HepG2 (cell line): ENCODE results near the gene KRTAP20-1. TPM values are rescaled to one million over a fixed set of nuclear protein-coding genes. Genes with fewer than 3 reads are reported as not detected.

Experiments used
- ATAC-seq: fragments of 200-7000 bp; cut with Tn5 transposase; 3 replicates; pipeline ENCODE4 v1.9.1; 2020; ENCODE audit warnings: mild to moderate bottlenecking, moderate library complexity
- BruUV-seq: library from RNA; stranded (reverse); fragments of 400-500 nt; replicated peaks from 2 replicates; lab custom pipeline; 2021; lab: Mats Ljungman, UMichigan
- CTCF ChIA-PET: fragments of 300-600 bp; formaldehyde crosslinking; extraction: SDS; loops from one replicate; lab custom pipeline; 2021; ENCODE audit warnings: low total read pairs, inconsistent platforms, low intra/inter-chr PET ratio; lab: Yijun Ruan, JAX
- POLR2A ChIA-PET: fragments of 350-600 bp; sonication (Branson Sonifier 250); formaldehyde crosslinking; loops from one replicate; lab custom pipeline; 2020; ENCODE audit warnings: antibody characterized with exemption, inconsistent platforms; lab: Yijun Ruan, JAX
- DNase-seq: peaks from one replicate; pipeline ENCODE4 v3.0.0-alpha.2; 2015; ENCODE audit warnings: low spot score
- FAIRE-seq: peaks from 3 replicates; lab custom pipeline; 2011; peaks lifted over from hg19 to GRCh38; lab: Jason Lieb, UNC
- H2AFZ ChIP-seq: one replicate; pipeline ENCODE4 v1.6.1; 2011; ENCODE audit warnings: low read length, inconsistent platforms
- H3K27ac ChIP-seq: fragments of 300-600 bp; 3 replicates; pipeline ENCODE4 v1.8.0; 2011; ENCODE audit warnings: mixed run types, mild to moderate bottlenecking, mixed read lengths, low read length, inconsistent platforms; ENCODE audit not compliant: insufficient read depth; ENCODE audit errors: extremely low read length
- H3K27me3 ChIP-seq, 2 experiments: fragments of 200-600 bp in 1 of 2; 2 replicates in 1 of 2; 3 replicates in 1 of 2; pipeline versions ENCODE4 v1.6.0 to v1.8.0; 2011; ENCODE audit warnings: low read length in 2 of 2, mild to moderate bottlenecking in 2 of 2, moderate library complexity in 2 of 2, inconsistent platforms in 1 of 2; ENCODE audit not compliant: insufficient read depth in 2 of 2, control insufficient read depth in 1 of 2
- H3K36me3 ChIP-seq, 2 experiments: fragments of 200-600 bp in 1 of 2; replicated peaks in 1 of 2; 2 replicates in 1 of 2; 3 replicates in 1 of 2; pipeline versions ENCODE4 v1.5.1 to v1.8.0; 2011; ENCODE audit warnings: low read length in 2 of 2, inconsistent platforms in 1 of 2; ENCODE audit not compliant: insufficient read depth in 2 of 2, control insufficient read depth in 1 of 2
- H3K4me1 ChIP-seq: 2 replicates; pipeline ENCODE4 v1.5.1; 2012; ENCODE audit warnings: low read length, inconsistent platforms; ENCODE audit not compliant: insufficient read depth
- H3K4me2 ChIP-seq: 2 replicates; pipeline ENCODE4 v1.6.0; 2011; ENCODE audit warnings: low read depth, low read length, inconsistent platforms
- H3K4me3 ChIP-seq, 3 experiments: fragments of 200-600 bp in 1 of 3; sonication (generic), shearing (Covaris generic) in 1 of 3; replicated peaks in 1 of 3; 2 replicates each; pipeline ENCODE4 v1.5.1; 2011 to 2016; ENCODE audit warnings: low read length in 3 of 3, inconsistent platforms in 2 of 3, low read depth in 2 of 3, mild to moderate bottlenecking in 2 of 3, control low read depth in 1 of 3, mixed read lengths in 1 of 3; ENCODE audit not compliant: insufficient read depth in 1 of 3
- H3K79me2 ChIP-seq: one replicate; pipeline ENCODE4 v1.6.1; 2011; ENCODE audit warnings: low read length, inconsistent platforms; ENCODE audit not compliant: insufficient read depth
- H3K9ac ChIP-seq: 2 replicates; pipeline ENCODE4 v1.6.0; 2011; ENCODE audit warnings: mild to moderate bottlenecking, low read depth, low read length, inconsistent platforms; ENCODE audit not compliant: insufficient read depth
- H3K9me3 ChIP-seq: 2 replicates; pipeline ENCODE4 v1.5.1; 2012; ENCODE audit warnings: mild to moderate bottlenecking, low read length
- H4K20me1 ChIP-seq: 2 replicates; pipeline ENCODE4 v1.6.0; 2011; ENCODE audit warnings: inconsistent platforms, mild to moderate bottlenecking, low read length, moderate library complexity; ENCODE audit not compliant: insufficient read depth
- CHCHD3 ChIP-seq: sonication (generic); formaldehyde crosslinking; IDR thresholded peaks from 2 replicates; pipeline ENCODE4 v1.8.0; 2022; ENCODE audit warnings: mild to moderate bottlenecking, missing genetic modification reagents, moderate library complexity
- HMG20A ChIP-seq: IDR thresholded peaks from 2 replicates; pipeline ENCODE4 v1.6.1; 2016; ENCODE audit warnings: borderline replicate concordance
- MTF1 ChIP-seq: sonication (generic); formaldehyde crosslinking; IDR thresholded peaks from 2 replicates; pipeline ENCODE4 v1.5.0; 2020; ENCODE audit warnings: missing genetic modification reagents
- ZFY ChIP-seq: sonication (generic); formaldehyde crosslinking; IDR thresholded peaks from 2 replicates; pipeline ENCODE4 v1.4.0; 2020; ENCODE audit warnings: missing genetic modification reagents
- ZNF121 ChIP-seq: sonication (generic); formaldehyde crosslinking; IDR thresholded peaks from 2 replicates; pipeline ENCODE4 v1.5.0; 2020; ENCODE audit warnings: mild to moderate bottlenecking, missing genetic modification reagents
- ZNF17 ChIP-seq: sonication (generic); formaldehyde crosslinking; IDR thresholded peaks from 2 replicates; pipeline ENCODE4 v1.5.0; 2020; ENCODE audit warnings: mild to moderate bottlenecking, missing genetic modification reagents
- ZNF607 ChIP-seq: sonication (generic); formaldehyde crosslinking; IDR thresholded peaks from 2 replicates; pipeline ENCODE4 v1.5.1; 2020; ENCODE audit warnings: missing genetic modification reagents, mild to moderate bottlenecking, borderline replicate concordance
- in situ Hi-C: cut with HindIII; loops from 2 replicates; pipeline ENCODE4 v1.10.0; 2017; ENCODE audit warnings: low pct_unique_long_range_greater_than_20kb; ENCODE audit not compliant: extremely low pct_ligation_motif_present
- intact Hi-C: fragments of 100-400 bp; cut with micrococcal nuclease; formaldehyde crosslinking; loops from one replicate; pipeline ENCODE4 v1.10.0; 2022; ENCODE audit not compliant: unreplicated experiment
- polyA plus RNA-seq, 8 experiments: library from polyadenylated mRNA; depleted of rRNA in 3 of 8; stranded (reverse) in 7 of 8; unstranded in 1 of 8; fragments of >200 nt; fragmentation: Illumina TruSeq in 4 of 8; extraction: Trizol in 4 of 8; gene quantifications; 2 replicates each; pipeline versions ENCODE4 v1.2.1 to v1.2.3, GENCODE V29; 2011 to 2016; ENCODE audit warnings: low read depth in 4 of 8, missing spikeins in 1 of 8, mixed read lengths in 1 of 8; ENCODE audit not compliant: insufficient read depth in 1 of 8
- small RNA-seq, 3 experiments: library from RNA; depleted of rRNA; stranded (forward); fragments of <200 nt; gene quantifications; one replicate each; pipeline ENCODE3, GENCODE V24; 2012; ENCODE audit warnings: low read depth in 2 of 3, low replicate concordance in 1 of 3; ENCODE audit not compliant: insufficient read length in 3 of 3, insufficient read depth in 2 of 3
- total RNA-seq, 5 experiments: library from RNA; depleted of rRNA; stranded (reverse); fragments of >200 nt; fragmentation: Illumina TruSeq; extraction: Trizol; gene quantifications; 2 replicates each; pipeline ENCODE4 v1.2.3, GENCODE V29; 2016; ENCODE audit warnings: low read depth in 1 of 5
- TF ChIP-seq, protein P1 (sequence below): sonication (generic); formaldehyde crosslinking; IDR thresholded peaks from 2 replicates; pipeline ENCODE4 v1.5.1; 2020; ENCODE audit warnings: mild to moderate bottlenecking, missing genetic modification reagents
- TF ChIP-seq, protein P2 (sequence below): fragments of 450-650 bp; IDR thresholded peaks from 2 replicates; pipeline ENCODE4 v1.6.1; 2017

The KRTAP20-1 gene
- total and polyA plus RNA-seq, 2 of the 13 experiments (the other 11 are each of a cell fraction or from before 2014, with no cell fraction given): not detected

DNA sequence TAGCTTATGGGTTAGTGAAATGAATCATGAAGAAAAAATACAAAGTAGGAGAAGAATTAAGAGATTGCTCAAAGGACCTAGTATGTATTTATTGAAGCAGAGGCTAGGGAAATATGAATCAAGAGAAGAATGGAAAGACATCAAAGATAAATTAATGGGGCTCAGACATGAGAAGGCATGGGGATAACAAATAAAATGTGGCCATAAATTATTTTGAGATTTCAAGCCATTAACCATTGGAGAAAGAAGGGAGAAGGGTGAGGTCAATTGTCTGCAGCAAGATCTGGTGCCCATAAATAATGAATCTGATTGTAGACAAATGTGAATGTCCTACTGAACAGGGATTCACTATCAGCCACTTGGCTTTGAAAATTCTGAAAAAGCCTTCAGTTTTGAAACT, 36.7 kb downstream of the KRTAP20-1 start:
- no peaks in the 10 kb centered on the region for H3K36me3 ChIP-seq
- H3K27me3 ChIP-seq: no peaks in the 10 kb centered on the region
- ATAC-seq (no peak), DNase-seq (no peak), FAIRE-seq (no peak)
- no peaks in the 10 kb centered on the region for H3K4me1 ChIP-seq
- intact Hi-C loops: no loop called here
- H4K20me1 ChIP-seq: no peaks in the 10 kb centered on the region
- H2AFZ ChIP-seq: no peak overlapping the region
- H3K27ac ChIP-seq: no peak overlapping the region
- no peaks in the 10 kb centered on the region for H3K79me2 ChIP-seq
- in situ Hi-C loops: no loop called here
- no peak overlapping the region for H3K4me2 ChIP-seq
- ChIA-PET POLR2A (no interaction called here), CTCF (no interaction called here)
- no TSS peak for BruUV-seq
- H3K9me3 ChIP-seq: peaks cover 81% of the 10 kb centered on the region
- H3K4me3 ChIP-seq: no peak overlapping the region
- TF ChIP-seq, protein P1, sequence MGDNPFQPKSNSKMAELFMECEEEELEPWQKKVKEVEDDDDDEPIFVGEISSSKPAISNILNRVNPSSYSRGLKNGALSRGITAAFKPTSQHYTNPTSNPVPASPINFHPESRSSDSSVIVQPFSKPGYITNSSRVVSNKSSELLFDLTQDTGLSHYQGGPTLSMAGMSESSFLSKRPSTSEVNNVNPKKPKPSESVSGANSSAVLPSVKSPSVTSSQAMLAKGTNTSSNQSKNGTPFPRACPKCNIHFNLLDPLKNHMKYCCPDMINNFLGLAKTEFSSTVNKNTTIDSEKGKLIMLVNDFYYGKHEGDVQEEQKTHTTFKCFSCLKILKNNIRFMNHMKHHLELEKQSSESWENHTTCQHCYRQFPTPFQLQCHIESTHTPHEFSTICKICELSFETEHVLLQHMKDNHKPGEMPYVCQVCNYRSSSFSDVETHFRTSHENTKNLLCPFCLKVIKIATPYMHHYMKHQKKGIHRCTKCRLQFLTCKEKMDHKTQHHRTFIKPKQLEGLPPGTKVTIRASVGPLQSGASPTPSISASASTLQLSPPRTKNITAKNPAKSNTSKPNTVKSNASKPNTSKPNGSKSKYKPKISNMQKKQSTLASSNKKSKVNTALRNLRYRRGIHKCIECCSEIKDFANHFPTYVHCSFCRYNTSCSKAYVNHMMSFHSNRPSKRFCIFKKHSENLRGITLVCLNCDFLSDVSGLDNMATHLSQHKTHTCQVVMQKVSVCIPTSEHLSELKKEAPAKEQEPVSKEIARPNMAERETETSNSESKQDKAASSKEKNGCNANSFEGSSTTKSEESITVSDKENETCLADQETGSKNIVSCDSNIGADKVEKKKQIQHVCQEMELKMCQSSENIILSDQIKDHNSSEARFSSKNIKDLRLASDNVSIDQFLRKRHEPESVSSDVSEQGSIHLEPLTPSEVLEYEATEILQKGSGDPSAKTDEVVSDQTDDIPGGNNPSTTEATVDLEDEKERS (CRISPR knock-in tag): no peak
- TF ChIP-seq, protein P2, sequence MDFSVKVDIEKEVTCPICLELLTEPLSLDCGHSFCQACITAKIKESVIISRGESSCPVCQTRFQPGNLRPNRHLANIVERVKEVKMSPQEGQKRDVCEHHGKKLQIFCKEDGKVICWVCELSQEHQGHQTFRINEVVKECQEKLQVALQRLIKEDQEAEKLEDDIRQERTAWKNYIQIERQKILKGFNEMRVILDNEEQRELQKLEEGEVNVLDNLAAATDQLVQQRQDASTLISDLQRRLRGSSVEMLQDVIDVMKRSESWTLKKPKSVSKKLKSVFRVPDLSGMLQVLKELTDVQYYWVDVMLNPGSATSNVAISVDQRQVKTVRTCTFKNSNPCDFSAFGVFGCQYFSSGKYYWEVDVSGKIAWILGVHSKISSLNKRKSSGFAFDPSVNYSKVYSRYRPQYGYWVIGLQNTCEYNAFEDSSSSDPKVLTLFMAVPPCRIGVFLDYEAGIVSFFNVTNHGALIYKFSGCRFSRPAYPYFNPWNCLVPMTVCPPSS: no peak
- TF ChIP-seq MTF1 (CRISPR knock-in tag): no peak
- TF ChIP-seq CHCHD3 (CRISPR knock-in tag): no peak
- TF ChIP-seq ZNF121 (CRISPR knock-in tag): no peak
- no peak for TF ChIP-seq ZFY (CRISPR knock-in tag)
- no peak for TF ChIP-seq ZNF607
- no peak for TF ChIP-seq ZNF17 (CRISPR knock-in tag)
- no peak for TF ChIP-seq HMG20A (CRISPR knock-in tag)
- no peak overlapping the region for H3K9ac ChIP-seq

Small RNA genes within 50 kb of the gene (small RNA-seq; reads per million reads assigned to genes)
- gene KRTAP20-1 (0 reads per million in 3 experiments), gene KRTAP20-3 (0 reads per million in 3 experiments), gene KRTAP20-4 (0 reads per million in 3 experiments), gene KRTAP22-1 (0 reads per million in 3 experiments), gene KRTAP22-2 (0 reads per million in 3 experiments)

Other genes with a start within 250 kb of the KRTAP20-1 start
- gene KRTAP13-2, start 244.2 kb upstream of the KRTAP20-1 start, total RNA-seq (2016; rRNA removed; fragmentation: Illumina TruSeq; extraction: Trizol): not detected in 2 replicates
- gene KRTAP13-2, start 244.2 kb upstream of the KRTAP20-1 start, polyA plus RNA-seq (2011; rRNA removed): not detected in 2 replicates
- not detected in 2 replicates for gene KRTAP13-1, start 220.4 kb upstream of the KRTAP20-1 start, total RNA-seq (2016; rRNA removed; fragmentation: Illumina TruSeq; extraction: Trizol)
- not detected in 2 replicates for gene KRTAP13-1, start 220.4 kb upstream of the KRTAP20-1 start, polyA plus RNA-seq (2011; rRNA removed)
- not detected in 2 replicates for gene KRTAP13-3, start 190.5 kb upstream of the KRTAP20-1 start, total RNA-seq (2016; rRNA removed; fragmentation: Illumina TruSeq; extraction: Trizol)
- not detected in 2 replicates for gene KRTAP13-3, start 190.5 kb upstream of the KRTAP20-1 start, polyA plus RNA-seq (2011; rRNA removed)
- not detected in 2 replicates for gene KRTAP13-4, start 186.2 kb upstream of the KRTAP20-1 start, total RNA-seq (2016; rRNA removed; fragmentation: Illumina TruSeq; extraction: Trizol)
- not detected in 2 replicates for gene KRTAP13-4, start 186.2 kb upstream of the KRTAP20-1 start, polyA plus RNA-seq (2011; rRNA removed)
- not detected in 2 replicates for gene KRTAP15-1, start 176.2 kb upstream of the KRTAP20-1 start, total RNA-seq (2016; rRNA removed; fragmentation: Illumina TruSeq; extraction: Trizol)
- gene KRTAP15-1, start 176.2 kb upstream of the KRTAP20-1 start, polyA plus RNA-seq (2011; rRNA removed): not detected in 2 replicates
- gene KRTAP19-1, start 136.1 kb upstream of the KRTAP20-1 start, total RNA-seq (2016; rRNA removed; fragmentation: Illumina TruSeq; extraction: Trizol): not detected in 2 replicates
- not detected in 2 replicates for gene KRTAP19-1, start 136.1 kb upstream of the KRTAP20-1 start, polyA plus RNA-seq (2011; rRNA removed)
- gene KRTAP19-2, start 129.0 kb upstream of the KRTAP20-1 start, total RNA-seq (2016; rRNA removed; fragmentation: Illumina TruSeq; extraction: Trizol): not detected in 2 replicates
- not detected in 2 replicates for gene KRTAP19-2, start 129.0 kb upstream of the KRTAP20-1 start, polyA plus RNA-seq (2011; rRNA removed)
- gene KRTAP19-3, start 124.4 kb upstream of the KRTAP20-1 start, total RNA-seq (2016; rRNA removed; fragmentation: Illumina TruSeq; extraction: Trizol): not detected in 2 replicates
- gene KRTAP19-3, start 124.4 kb upstream of the KRTAP20-1 start, polyA plus RNA-seq (2011; rRNA removed): not detected in 2 replicates
- not detected in 2 replicates for gene KRTAP19-4, start 119.3 kb upstream of the KRTAP20-1 start, total RNA-seq (2016; rRNA removed; fragmentation: Illumina TruSeq; extraction: Trizol)
- gene KRTAP19-4, start 119.3 kb upstream of the KRTAP20-1 start, polyA plus RNA-seq (2011; rRNA removed): not detected in 2 replicates
- not detected in 2 replicates for gene KRTAP19-5, start 114.3 kb upstream of the KRTAP20-1 start, total RNA-seq (2016; rRNA removed; fragmentation: Illumina TruSeq; extraction: Trizol)
- gene KRTAP19-5, start 114.3 kb upstream of the KRTAP20-1 start, polyA plus RNA-seq (2011; rRNA removed): not detected in 2 replicates
- gene KRTAP19-6, start 74.6 kb upstream of the KRTAP20-1 start, total RNA-seq (2016; rRNA removed; fragmentation: Illumina TruSeq; extraction: Trizol): not detected in 2 replicates
- gene KRTAP19-6, start 74.6 kb upstream of the KRTAP20-1 start, polyA plus RNA-seq (2011; rRNA removed): not detected in 2 replicates
- not detected in 2 replicates for gene KRTAP19-7, start 55.1 kb upstream of the KRTAP20-1 start, total RNA-seq (2016; rRNA removed; fragmentation: Illumina TruSeq; extraction: Trizol)
- gene KRTAP19-7, start 55.1 kb upstream of the KRTAP20-1 start, polyA plus RNA-seq (2011; rRNA removed): not detected in 2 replicates
- not detected in 2 replicates for gene KRTAP22-2, start 26.0 kb upstream of the KRTAP20-1 start, total RNA-seq (2016; rRNA removed; fragmentation: Illumina TruSeq; extraction: Trizol)
- not detected in 2 replicates for gene KRTAP22-2, start 26.0 kb upstream of the KRTAP20-1 start, polyA plus RNA-seq (2011; rRNA removed)
- not detected in 2 replicates for gene KRTAP6-3, start 24.0 kb upstream of the KRTAP20-1 start, total RNA-seq (2016; rRNA removed; fragmentation: Illumina TruSeq; extraction: Trizol)
- not detected in 2 replicates for gene KRTAP6-3, start 24.0 kb upstream of the KRTAP20-1 start, polyA plus RNA-seq (2011; rRNA removed)
- not detected in 2 replicates for gene KRTAP6-2, start 17.5 kb upstream of the KRTAP20-1 start, total RNA-seq (2016; rRNA removed; fragmentation: Illumina TruSeq; extraction: Trizol)
- not detected in 2 replicates for gene KRTAP6-2, start 17.5 kb upstream of the KRTAP20-1 start, polyA plus RNA-seq (2011; rRNA removed)
- not detected in 2 replicates for gene KRTAP22-1, start 15.3 kb upstream of the KRTAP20-1 start, total RNA-seq (2016; rRNA removed; fragmentation: Illumina TruSeq; extraction: Trizol)
- gene KRTAP22-1, start 15.3 kb upstream of the KRTAP20-1 start, polyA plus RNA-seq (2011; rRNA removed): not detected in 2 replicates
- gene KRTAP6-1, start 2.5 kb upstream of the KRTAP20-1 start, total RNA-seq (2016; rRNA removed; fragmentation: Illumina TruSeq; extraction: Trizol): not detected in 2 replicates
- not detected in 2 replicates for gene KRTAP6-1, start 2.5 kb upstream of the KRTAP20-1 start, polyA plus RNA-seq (2011; rRNA removed)
- not detected in 2 replicates for gene KRTAP20-4, start 4.2 kb downstream of the KRTAP20-1 start, total RNA-seq (2016; rRNA removed; fragmentation: Illumina TruSeq; extraction: Trizol)
- not detected in 2 replicates for gene KRTAP20-4, start 4.2 kb downstream of the KRTAP20-1 start, polyA plus RNA-seq (2011; rRNA removed)
- not detected in 2 replicates for gene KRTAP20-2, start 18.8 kb downstream of the KRTAP20-1 start, total RNA-seq (2016; rRNA removed; fragmentation: Illumina TruSeq; extraction: Trizol)
- gene KRTAP20-2, start 18.8 kb downstream of the KRTAP20-1 start, polyA plus RNA-seq (2011; rRNA removed): not detected in 2 replicates
- not detected in 2 replicates for gene KRTAP20-3, start 26.4 kb downstream of the KRTAP20-1 start, total RNA-seq (2016; rRNA removed; fragmentation: Illumina TruSeq; extraction: Trizol)
- not detected in 2 replicates for gene KRTAP20-3, start 26.4 kb downstream of the KRTAP20-1 start, polyA plus RNA-seq (2011; rRNA removed)
- not detected in 2 replicates for gene KRTAP21-3, start 102.4 kb downstream of the KRTAP20-1 start, total RNA-seq (2016; rRNA removed; fragmentation: Illumina TruSeq; extraction: Trizol)
- not detected in 2 replicates for gene KRTAP21-3, start 102.4 kb downstream of the KRTAP20-1 start, polyA plus RNA-seq (2011; rRNA removed)
- gene KRTAP21-2, start 130.8 kb downstream of the KRTAP20-1 start, total RNA-seq (2016; rRNA removed; fragmentation: Illumina TruSeq; extraction: Trizol): not detected in 2 replicates
- gene KRTAP21-2, start 130.8 kb downstream of the KRTAP20-1 start, polyA plus RNA-seq (2011; rRNA removed): not detected in 2 replicates
- not detected in 2 replicates for gene KRTAP21-1, start 139.0 kb downstream of the KRTAP20-1 start, total RNA-seq (2016; rRNA removed; fragmentation: Illumina TruSeq; extraction: Trizol)
- not detected in 2 replicates for gene KRTAP21-1, start 139.0 kb downstream of the KRTAP20-1 start, polyA plus RNA-seq (2011; rRNA removed)
- not detected in 2 replicates for gene KRTAP8-1, start 196.8 kb downstream of the KRTAP20-1 start, total RNA-seq (2016; rRNA removed; fragmentation: Illumina TruSeq; extraction: Trizol)
- gene KRTAP8-1, start 196.8 kb downstream of the KRTAP20-1 start, polyA plus RNA-seq (2011; rRNA removed): not detected in 2 replicates
- gene KRTAP7-1, start 213.3 kb downstream of the KRTAP20-1 start, total RNA-seq (2016; rRNA removed; fragmentation: Illumina TruSeq; extraction: Trizol): not detected in 2 replicates
- gene KRTAP7-1, start 213.3 kb downstream of the KRTAP20-1 start, polyA plus RNA-seq (2011; rRNA removed): not detected in 2 replicates